Breast epithelium (tissue), 3 donors: ENCODE measurements around the gene RASL12.

Experiments
- POLR2A ChIP-seq: fragments of 450-650 bp; IDR thresholded peaks from one replicate; pipeline ENCODE4 v1.6.1; 2016; ENCODE audit warnings: antibody characterized with exemption, mild to moderate bottlenecking, moderate library complexity
- POLR2AphosphoS5 ChIP-seq, 3 donors: sonication (generic); formaldehyde crosslinking; IDR thresholded peaks; one replicate each; pipeline ENCODE4 v1.6.1; 2017; ENCODE audit warnings: antibody characterized with exemption in 3 of 3
- TF ChIP-seq, protein P1 (sequence below), 3 donors: fragments of 450-650 bp; IDR thresholded peaks; one replicate each; pipeline ENCODE4 v1.5.1; 2016 to 2017; ENCODE audit warnings: antibody characterized with exemption in 3 of 3, mild to moderate bottlenecking in 3 of 3, moderate library complexity in 3 of 3

DNA sequence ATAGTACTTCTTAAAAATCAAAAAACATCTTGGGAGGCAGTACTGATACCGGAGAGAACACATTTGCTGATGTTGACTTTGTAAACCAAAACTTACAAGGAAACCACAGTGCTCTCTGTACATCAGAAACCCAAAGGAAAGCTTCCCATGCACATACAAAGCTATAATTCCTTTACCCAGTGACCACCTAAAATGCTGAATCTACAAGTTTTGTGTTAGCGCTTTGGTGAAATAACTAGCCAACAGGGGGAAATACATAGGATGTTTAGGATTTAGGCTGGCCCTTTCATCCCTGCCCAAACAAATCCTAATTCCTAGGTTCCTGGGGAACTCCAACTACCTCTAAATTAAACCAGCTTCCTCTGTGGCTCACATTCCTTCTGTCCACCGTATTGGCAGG lies 62.8 kb downstream of the RASL12 start:
- TF ChIP-seq, protein P1, sequence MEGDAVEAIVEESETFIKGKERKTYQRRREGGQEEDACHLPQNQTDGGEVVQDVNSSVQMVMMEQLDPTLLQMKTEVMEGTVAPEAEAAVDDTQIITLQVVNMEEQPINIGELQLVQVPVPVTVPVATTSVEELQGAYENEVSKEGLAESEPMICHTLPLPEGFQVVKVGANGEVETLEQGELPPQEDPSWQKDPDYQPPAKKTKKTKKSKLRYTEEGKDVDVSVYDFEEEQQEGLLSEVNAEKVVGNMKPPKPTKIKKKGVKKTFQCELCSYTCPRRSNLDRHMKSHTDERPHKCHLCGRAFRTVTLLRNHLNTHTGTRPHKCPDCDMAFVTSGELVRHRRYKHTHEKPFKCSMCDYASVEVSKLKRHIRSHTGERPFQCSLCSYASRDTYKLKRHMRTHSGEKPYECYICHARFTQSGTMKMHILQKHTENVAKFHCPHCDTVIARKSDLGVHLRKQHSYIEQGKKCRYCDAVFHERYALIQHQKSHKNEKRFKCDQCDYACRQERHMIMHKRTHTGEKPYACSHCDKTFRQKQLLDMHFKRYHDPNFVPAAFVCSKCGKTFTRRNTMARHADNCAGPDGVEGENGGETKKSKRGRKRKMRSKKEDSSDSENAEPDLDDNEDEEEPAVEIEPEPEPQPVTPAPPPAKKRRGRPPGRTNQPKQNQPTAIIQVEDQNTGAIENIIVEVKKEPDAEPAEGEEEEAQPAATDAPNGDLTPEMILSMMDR (IDR thresholded peaks at IDR 0.05): no peak
- no peak for TF ChIP-seq POLR2A
- no peak for TF ChIP-seq POLR2AphosphoS5 (IDR thresholded peaks at IDR 0.05)
